SU-DHL-6 (cell line): ENCODE results near the gene OR7C2.

Experiments used
- H2AFZ ChIP-seq: fragments of 200-600 bp; sonication (generic); 2 replicates; pipeline ENCODE4 v1.6.1; 2014; ENCODE audit warnings: low read depth, mild to moderate bottlenecking, moderate library complexity, mixed read lengths, antibody characterized with exemption, low read length; ENCODE audit not compliant: severe bottlenecking
- H3F3A ChIP-seq: fragments of 200-600 bp; shearing (Covaris generic); 2 replicates; pipeline ENCODE4 v1.6.0; 2016; ENCODE audit warnings: antibody characterized with exemption, mild to moderate bottlenecking; ENCODE audit not compliant: insufficient read depth
- H3K27ac ChIP-seq: fragments of 200-600 bp; sonication (generic); 2 replicates; pipeline ENCODE4 v1.5.1; 2016; ENCODE audit warnings: low read depth, mild to moderate bottlenecking, low read length, moderate library complexity, mixed read lengths
- H3K27me3 ChIP-seq: fragments of 200-600 bp; sonication (generic), shearing (Covaris generic); 2 replicates; pipeline ENCODE4 v1.6.0; 2014; ENCODE audit warnings: mild to moderate bottlenecking, low read length
- H3K36me3 ChIP-seq: fragments of 200-600 bp; sonication (generic); 2 replicates; pipeline ENCODE4 v1.6.1; 2014; ENCODE audit warnings: mild to moderate bottlenecking, low read length, mixed read lengths
- H3K4me2 ChIP-seq: fragments of 300-600, 200-600 bp; shearing (Covaris generic), sonication (generic); 2 replicates; pipeline ENCODE4 v1.6.0; 2014; ENCODE audit warnings: low read length, low read depth, mild to moderate bottlenecking; ENCODE audit not compliant: poor library complexity, severe bottlenecking
- H3K4me3 ChIP-seq: fragments of 200-600 bp; sonication (generic); 2 replicates; pipeline ENCODE4 v1.5.1; 2014; ENCODE audit warnings: antibody characterized with exemption, low read length, mild to moderate bottlenecking, mixed read lengths; ENCODE audit not compliant: insufficient read depth, poor library complexity, severe bottlenecking
- H3K79me2 ChIP-seq: fragments of 200-600 bp; sonication (generic); 2 replicates; pipeline ENCODE4 v1.6.1; 2014; ENCODE audit warnings: mild to moderate bottlenecking, low read length, moderate library complexity; ENCODE audit not compliant: insufficient read depth
- H3K9ac ChIP-seq: fragments of 200-600 bp; sonication (generic); 2 replicates; pipeline ENCODE4 v1.7.0; 2014; ENCODE audit warnings: mild to moderate bottlenecking, low read length
- H3K9me2 ChIP-seq: fragments of 200-600 bp; sonication (generic); replicated peaks from 2 replicates; pipeline ENCODE4 v1.6.1; 2014; ENCODE audit warnings: low read length; ENCODE audit not compliant: insufficient read depth
- H3K9me3 ChIP-seq: fragments of 200-600 bp; sonication (generic); 2 replicates; pipeline ENCODE4 v1.6.1; 2014; ENCODE audit warnings: low read length, mixed read lengths; ENCODE audit not compliant: insufficient read depth
- H4K20me1 ChIP-seq: fragments of 200-600 bp; sonication (generic); 2 replicates; pipeline ENCODE4 v1.6.1; 2014; ENCODE audit warnings: low read depth, mild to moderate bottlenecking, antibody characterized with exemption, low read length, moderate library complexity, mixed read lengths
- CTCF ChIP-seq: fragments of 200-600 bp; sonication (generic); IDR thresholded peaks from one replicate; pipeline ENCODE4 v1.5.1; 2017; ENCODE audit warnings: antibody characterized with exemption, mild to moderate bottlenecking, low read length, moderate library complexity; ENCODE audit not compliant: insufficient read depth, poor library complexity, severe bottlenecking
- EZH2phosphoT487 ChIP-seq: fragments of 200-600 bp; sonication (generic), shearing (Covaris generic); conservative IDR thresholded peaks from 2 replicates; pipeline ENCODE4 v1.6.1; 2018; ENCODE audit warnings: mild to moderate bottlenecking, antibody characterized with exemption, low read length, moderate library complexity, mixed read lengths

Gene OR7C2

GRCh38 chr19:14961956-14962685, 20.8 kb downstream of the OR7C2 start:
- H3K9me3 ChIP-seq = peaks cover 13% of the 10 kb centered on the region; the same call in 1 of the 2 replicates
- H3K27me3 ChIP-seq = no peaks in the 10 kb centered on the region
- H4K20me1 ChIP-seq = no peaks in the 10 kb centered on the region
- H2AFZ ChIP-seq = no peak overlapping the region
- no peak overlapping the region for H3K4me2 ChIP-seq
- no peak overlapping the region for H3K27ac ChIP-seq
- H3K36me3 ChIP-seq = no peaks in the 10 kb centered on the region
- H3K9ac ChIP-seq = no peak overlapping the region
- no peak for TF ChIP-seq CTCF
- no peak for TF ChIP-seq EZH2phosphoT487
- no peaks in the 10 kb centered on the region for H3K79me2 ChIP-seq
- no peak overlapping the region for H3K4me3 ChIP-seq
- no peaks in the 10 kb centered on the region for H3F3A ChIP-seq
- H3K9me2 ChIP-seq = no peaks in the 10 kb centered on the region

- H3K4me3 ChIP-seq = no peak overlapping the region
- no peak overlapping the region for H3K9ac ChIP-seq
- TF ChIP-seq CTCF = no peak
- TF ChIP-seq EZH2phosphoT487 = no peak
These were observed 27.0 kb downstream of the OR7C2 start for GRCh38 chr19:14968247-14968646.

GRCh38 chr19:14971474-14971873, 30.2 kb downstream of the OR7C2 start:
- Histone ChIP-seq H3K27me3 (no peaks in the 10 kb centered on the region), H3K9me2 (no peaks in the 10 kb centered on the region), H4K20me1 (no peaks in the 10 kb centered on the region), H2AFZ (no peak overlapping the region), H3K4me3 (no peak overlapping the region), H3F3A (no peaks in the 10 kb centered on the region), H3K9me3 (no peaks in the 10 kb centered on the region), H3K79me2 (no peaks in the 10 kb centered on the region), H3K9ac (no peak overlapping the region), H3K36me3 (no peaks in the 10 kb centered on the region), H3K27ac (no peak overlapping the region), H3K4me2 (no peak overlapping the region)
- no peak for TF ChIP-seq CTCF
- no peak for TF ChIP-seq EZH2phosphoT487

More at GRCh38 chr19:14968247-14968646, 27.0 kb downstream of the OR7C2 start:
- Histone ChIP-seq H4K20me1 (no peaks in the 10 kb centered on the region), H3K36me3 (no peaks in the 10 kb centered on the region), H3K4me2 (no peak overlapping the region), H3K9me2 (no peaks in the 10 kb centered on the region), H3F3A (no peaks in the 10 kb centered on the region), H2AFZ (no peak overlapping the region), H3K9me3 (no peaks in the 10 kb centered on the region), H3K79me2 (no peaks in the 10 kb centered on the region), H3K27me3 (no peaks in the 10 kb centered on the region), H3K27ac (no peak overlapping the region)
